ENCODE measurements around the gene RPL6.

The RPL6 gene

GRCh38 chr12:112370868-112371510, 38.4 kb downstream of the RPL6 start:
- no peak for DNase-seq

GRCh38 chr12:112370199-112370598, 39.2 kb downstream of the RPL6 start:
- DNase-seq: no peak

GRCh38 chr12:112368856-112369255, 40.5 kb downstream of the RPL6 start:
- no peak for DNase-seq

- DNase-seq: no peak
Measured at GRCh38 chr12:112367965-112368364, 41.4 kb downstream of the RPL6 start.

DNA sequence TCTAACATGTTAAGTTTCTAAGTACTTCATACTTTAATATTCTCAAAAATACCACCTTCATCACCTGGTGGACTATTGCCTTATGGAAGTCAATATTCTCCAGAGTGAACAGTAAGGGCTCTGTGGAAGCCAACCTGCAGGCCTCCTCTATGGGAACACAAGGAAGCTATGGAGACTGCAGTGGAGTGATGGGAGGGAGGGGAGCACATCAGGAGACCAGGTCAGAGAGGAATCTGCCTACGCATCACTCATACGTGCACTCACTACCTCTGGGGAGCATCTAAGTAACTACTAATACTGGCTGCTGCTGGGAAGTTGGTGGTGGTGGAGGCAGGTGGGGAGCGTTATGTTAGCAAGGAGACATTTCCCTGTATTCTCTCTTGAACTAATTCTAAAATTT, 47.1 kb downstream of the RPL6 start:
- DNase-seq: no peak

- DNase-seq: no peak
Measured at GRCh38 chr12:112361271-112361670, 48.1 kb downstream of the RPL6 start.

GRCh38 chr12:112359290-112359689, 50.1 kb downstream of the RPL6 start:
- DNase-seq: no peak

DNA sequence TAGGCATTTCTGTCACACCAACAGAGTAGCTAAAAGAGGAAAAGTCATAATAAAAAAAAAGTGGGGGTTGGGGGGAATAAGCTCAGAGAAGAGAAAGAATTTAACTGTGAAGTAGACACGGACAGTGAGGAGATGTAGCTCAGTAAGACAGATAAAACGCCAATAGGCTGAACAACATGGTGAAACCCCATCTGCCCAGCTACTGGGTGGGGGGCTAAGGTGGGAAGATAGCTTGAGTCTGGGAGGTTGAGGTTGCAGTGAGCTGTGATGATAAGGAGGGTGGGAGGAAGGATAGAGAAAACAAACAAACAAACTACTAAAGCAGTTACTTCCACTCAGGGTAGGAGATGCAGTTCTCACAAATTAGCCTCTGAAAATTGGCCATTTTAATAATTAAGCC, 52.2 kb downstream of the RPL6 start:
- no peak for DNase-seq

Data from stimulated activated CD4-positive, alpha-beta T cell treated with anti-CD3 and anti-CD28 coated beads, Interleukin-15, amount 100 ng/mL, for 24 hours (primary cell).